Esophagus squamous epithelium (tissue), 5 donors: ENCODE results near the gene PADI1. TPM values are rescaled to one million over a fixed set of nuclear protein-coding genes. Genes with fewer than 3 reads are reported as not detected.

Source experiments
- DNase-seq: peaks from one replicate; lab custom pipeline; 2025; lab: John Stamatoyannopoulos, UW
- H3K27ac ChIP-seq, 4 donors: fragments of 200-600 bp; sonication (generic); one replicate each; pipeline ENCODE4 v1.5.1; 2016 to 2019; ENCODE audit warnings: mild to moderate bottlenecking in 1 of 4
- H3K27me3 ChIP-seq, 4 donors: fragments of 200-600 bp; sonication (generic); 1 replicate in 3 of 4; 2 replicates in 1 of 4; pipeline versions ENCODE4 v1.5.1 to v1.6.0; 2017 to 2021; ENCODE audit warnings: antibody characterized with exemption in 1 of 4
- H3K36me3 ChIP-seq, 3 donors: fragments of 200-600 bp; sonication (generic); one replicate each; pipeline ENCODE4 v1.5.1; 2016 to 2019
- H3K4me1 ChIP-seq, 3 donors: fragments of 200-600 bp; sonication (generic); one replicate each; pipeline ENCODE4 v1.5.1; 2017 to 2019
- H3K4me3 ChIP-seq, 4 donors: fragments of 200-600 bp; sonication (generic); 1 replicate in 3 of 4; 2 replicates in 1 of 4; pipeline ENCODE4 v1.5.1; 2016 to 2019; ENCODE audit warnings: mild to moderate bottlenecking in 2 of 4, moderate library complexity in 1 of 4
- H3K9me3 ChIP-seq, 3 donors: fragments of 200-600 bp; sonication (generic); one replicate each; pipeline ENCODE4 v1.5.1; 2016 to 2019
- POLR2A ChIP-seq, 4 donors: fragments of 450-650 bp; IDR thresholded peaks; one replicate each; pipeline ENCODE4 v1.6.1; 2017; ENCODE audit warnings: antibody characterized with exemption in 4 of 4, mild to moderate bottlenecking in 4 of 4, moderate library complexity in 3 of 4
- WGBS, 2 donors: methylation state at CpG; one replicate each; pipeline ENCODE4 v1.1.5; 2018; 5-methylcytosine and 5-hydroxymethylcytosine counted together
- intact Hi-C: fragments of 100-400 bp; cut with DNase I; formaldehyde crosslinking; loops from one replicate; pipeline ENCODE4 v1.15.0; 2022
- total RNA-seq, 4 donors: library from RNA; depleted of rRNA; stranded (reverse); fragments of >200 nt; gene quantifications; one replicate each; pipeline ENCODE4 v1.1.0, GENCODE V29; 2016
- TF ChIP-seq, protein P1 (sequence below), 6 experiments: fragments of 450-650 bp in 4 of 6; fragments of 200-600 bp in 2 of 6; sonication (generic) in 2 of 6; IDR thresholded peaks; one replicate each; pipeline ENCODE4 v1.5.1; 2016 to 2019; ENCODE audit warnings: antibody characterized with exemption in 6 of 6, mild to moderate bottlenecking in 4 of 6, moderate library complexity in 4 of 6
- donor health status: DM: yes; HTN: yes; CAD: no.

Gene PADI1
- total RNA-seq, 4 donors from 2014 or later = 45.3 to 121 (median 75.1) TPM

DNA sequence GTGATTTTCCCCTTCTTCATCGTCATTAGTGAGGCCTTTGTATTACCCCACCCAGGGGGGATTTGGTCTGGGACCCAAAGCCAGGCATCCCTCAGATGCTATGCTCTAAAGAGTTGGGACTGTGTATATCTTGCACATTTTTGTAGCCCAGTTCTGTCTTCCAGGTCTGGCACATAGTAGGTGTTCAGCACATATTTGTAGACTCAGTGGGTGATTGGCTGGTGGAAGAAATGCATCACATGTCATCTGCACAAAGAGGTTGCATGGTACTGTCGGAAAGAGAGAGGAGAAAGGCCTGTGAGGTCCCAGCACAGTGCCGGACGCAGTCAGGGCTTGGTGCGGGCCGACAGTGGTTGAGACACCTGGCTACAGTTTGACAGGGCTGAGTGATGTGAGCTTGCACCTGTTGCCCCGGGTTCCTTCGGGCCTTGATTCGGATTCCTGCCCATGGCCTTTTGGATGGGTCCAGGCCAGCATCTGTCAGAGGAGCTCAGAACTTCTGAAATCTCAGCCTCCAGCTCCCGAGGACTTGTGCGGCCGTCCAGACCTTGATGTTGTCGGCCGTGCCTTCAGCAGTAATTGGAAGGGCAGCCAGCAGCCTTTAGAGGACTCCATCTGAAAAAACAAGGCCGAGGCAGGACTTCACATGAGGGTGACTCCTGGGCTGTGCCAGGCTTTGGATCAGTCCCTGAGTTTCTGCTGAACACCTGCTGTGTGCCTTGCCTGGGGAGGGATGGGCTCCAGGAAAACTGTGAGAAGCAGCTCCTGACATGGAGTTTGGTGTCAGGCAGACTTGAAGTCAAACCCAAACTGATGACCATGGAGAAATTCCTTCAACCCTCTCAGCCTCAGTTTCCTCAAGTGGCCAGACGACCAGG, 40.9 kb upstream of the PADI1 start:
- Histone ChIP-seq H3K4me1 (peaks cover 0 to 20% (median 0%) of the 10 kb centered on the region in 3 donors), H3K4me3 (no peak overlapping the region), H3K36me3 (no peaks in the 10 kb centered on the region), H3K27me3 (peaks cover 0 to 23% (median 0%) of the 10 kb centered on the region in 4 donors), H3K9me3 (no peaks in the 10 kb centered on the region), H3K27ac (no peak overlapping the region)
- TF ChIP-seq, protein P1, sequence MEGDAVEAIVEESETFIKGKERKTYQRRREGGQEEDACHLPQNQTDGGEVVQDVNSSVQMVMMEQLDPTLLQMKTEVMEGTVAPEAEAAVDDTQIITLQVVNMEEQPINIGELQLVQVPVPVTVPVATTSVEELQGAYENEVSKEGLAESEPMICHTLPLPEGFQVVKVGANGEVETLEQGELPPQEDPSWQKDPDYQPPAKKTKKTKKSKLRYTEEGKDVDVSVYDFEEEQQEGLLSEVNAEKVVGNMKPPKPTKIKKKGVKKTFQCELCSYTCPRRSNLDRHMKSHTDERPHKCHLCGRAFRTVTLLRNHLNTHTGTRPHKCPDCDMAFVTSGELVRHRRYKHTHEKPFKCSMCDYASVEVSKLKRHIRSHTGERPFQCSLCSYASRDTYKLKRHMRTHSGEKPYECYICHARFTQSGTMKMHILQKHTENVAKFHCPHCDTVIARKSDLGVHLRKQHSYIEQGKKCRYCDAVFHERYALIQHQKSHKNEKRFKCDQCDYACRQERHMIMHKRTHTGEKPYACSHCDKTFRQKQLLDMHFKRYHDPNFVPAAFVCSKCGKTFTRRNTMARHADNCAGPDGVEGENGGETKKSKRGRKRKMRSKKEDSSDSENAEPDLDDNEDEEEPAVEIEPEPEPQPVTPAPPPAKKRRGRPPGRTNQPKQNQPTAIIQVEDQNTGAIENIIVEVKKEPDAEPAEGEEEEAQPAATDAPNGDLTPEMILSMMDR (IDR thresholded peaks at IDR 0.05) = no peak
- no peak for TF ChIP-seq POLR2A (IDR thresholded peaks at IDR 0.05)
- intact Hi-C loops = no loop called here
- WGBS, 2 donors = 63 to 80% methylated on average over 10 to 13 of the region's 16 CpGs
- DNase-seq = no peak

DNA sequence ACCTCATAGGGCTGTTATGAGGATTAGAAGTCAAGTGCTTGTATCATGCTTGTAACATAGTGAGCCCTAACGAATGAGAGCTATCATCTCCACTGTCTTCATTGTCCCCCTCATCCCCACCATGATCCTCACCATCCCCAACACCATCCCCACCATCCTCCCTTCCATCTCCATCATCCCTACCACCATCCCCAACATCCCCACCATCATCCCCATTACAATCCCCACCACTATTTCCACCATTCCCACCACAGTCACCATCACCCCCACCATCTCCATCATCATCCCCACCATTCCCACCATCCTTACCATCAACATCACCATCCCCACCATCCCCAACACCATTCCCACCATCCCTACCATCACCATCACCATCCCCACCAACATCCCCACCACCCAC, 39.1 kb upstream of the PADI1 start:
- Histone ChIP-seq H3K9me3 (no peaks in the 10 kb centered on the region), H3K27me3 (peaks cover 0 to 23% (median 0%) of the 10 kb centered on the region in 4 donors), H3K36me3 (no peaks in the 10 kb centered on the region), H3K4me3 (no peak overlapping the region), H3K4me1 (peaks cover 0 to 12% (median 0%) of the 10 kb centered on the region in 3 donors), H3K27ac (no peak overlapping the region)
- WGBS, 2 donors = 65 to 84% methylated on average over 1 of the region's 1 CpG
- intact Hi-C loops = no loop called here
- TF ChIP-seq, protein P1 (IDR thresholded peaks at IDR 0.05) = no peak
- TF ChIP-seq POLR2A (IDR thresholded peaks at IDR 0.05) = no peak
- no peak for DNase-seq

DNA sequence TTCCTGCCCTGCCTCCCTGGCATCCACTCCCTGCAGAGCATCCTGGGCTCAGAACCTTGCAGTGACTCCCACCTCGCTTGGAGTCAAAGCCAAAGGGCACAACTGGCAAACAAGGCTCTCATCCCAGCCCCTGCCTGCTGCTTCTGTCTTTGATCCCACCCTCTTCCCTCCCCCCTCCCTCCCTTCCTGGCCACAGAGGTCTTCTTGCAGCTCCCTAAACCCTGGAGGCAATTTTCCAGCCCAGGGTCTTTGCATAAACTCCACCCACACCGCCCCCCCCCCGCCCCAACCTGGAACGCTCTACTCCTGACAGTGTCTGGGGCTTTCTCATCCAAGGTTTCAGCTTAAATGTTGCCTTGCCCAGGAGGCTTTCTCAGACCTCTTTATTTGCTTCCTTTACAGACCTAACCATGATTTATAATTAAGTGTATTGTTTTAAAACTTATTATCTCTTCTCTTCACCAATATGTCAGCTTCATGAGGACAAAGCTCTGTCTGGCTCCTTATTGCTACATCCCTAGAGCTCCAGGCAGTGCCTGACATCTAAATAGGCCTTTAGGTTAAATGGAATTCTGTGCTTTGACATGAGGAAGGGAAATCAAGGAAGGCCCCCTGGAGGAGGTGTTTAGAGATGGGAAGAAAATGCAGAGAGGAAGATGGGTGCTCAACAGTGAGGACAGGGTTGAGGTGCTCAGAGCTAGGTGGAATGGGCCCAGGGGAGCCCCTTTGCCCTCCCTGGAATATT, 37.7 kb upstream of the PADI1 start:
- H3K4me3 ChIP-seq = no peak overlapping the region
- DNase-seq = no peak
- H3K36me3 ChIP-seq = no peaks in the 10 kb centered on the region
- no peak overlapping the region for H3K27ac ChIP-seq
- peaks cover 0 to 12% (median 0%) of the 10 kb centered on the region in 3 donors for H3K4me1 ChIP-seq
- 37 to 38% methylated on average over 2 to 4 of the region's 4 CpGs for WGBS, 2 donors
- H3K9me3 ChIP-seq = no peaks in the 10 kb centered on the region
- H3K27me3 ChIP-seq = peaks cover 0 to 23% (median 0%) of the 10 kb centered on the region in 4 donors
- intact Hi-C loops = no loop called here
- TF ChIP-seq, protein P1 (IDR thresholded peaks at IDR 0.05) = no peak
- TF ChIP-seq POLR2A (IDR thresholded peaks at IDR 0.05) = no peak

DNA sequence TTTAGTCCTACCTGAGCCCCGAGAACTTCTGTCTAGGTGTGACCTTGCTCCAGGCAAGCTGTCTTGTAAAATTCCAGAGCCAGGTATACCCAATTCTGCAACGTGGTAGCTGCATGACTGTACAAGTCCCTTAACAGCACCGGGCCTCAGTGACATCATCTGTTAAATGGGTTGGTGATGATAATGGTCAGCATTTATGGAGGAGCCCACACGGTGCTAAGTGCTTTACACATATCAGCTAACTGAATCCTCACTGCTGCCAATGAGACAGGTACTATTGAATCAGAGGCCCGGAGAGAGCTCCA, 37.2 kb upstream of the PADI1 start:
- Histone ChIP-seq H3K4me1 (peaks cover 0 to 13% (median 0%) of the 10 kb centered on the region in 3 donors), H3K4me3 (no peak overlapping the region), H3K9me3 (no peaks in the 10 kb centered on the region), H3K36me3 (no peaks in the 10 kb centered on the region), H3K27me3 (peaks cover 0 to 23% (median 0%) of the 10 kb centered on the region in 4 donors), H3K27ac (no peak overlapping the region)
- no peak for DNase-seq
- TF ChIP-seq POLR2A (IDR thresholded peaks at IDR 0.05) = no peak
- TF ChIP-seq, protein P1 (IDR thresholded peaks at IDR 0.05) = no peak
- intact Hi-C loops = no loop called here
- WGBS, 2 donors = 34% methylated on average over 4 to 5 of the region's 5 CpGs
